K562 (cell line): Measurements from ENCODE around the gene CCDC160.

Experiments
- ELF4 ChIP-seq: fragments of 450-650 bp; formaldehyde crosslinking; IDR thresholded peaks from 2 replicates; pipeline ENCODE4 v1.4.0; 2022; ENCODE audit warnings: missing genetic modification characterization
- EZH2 ChIP-seq: IDR thresholded peaks from 2 replicates; pipeline ENCODE4 v1.6.1; 2012; ENCODE audit warnings: low read depth, mild to moderate bottlenecking, inconsistent platforms, low read length, borderline replicate concordance
- FOXJ3 ChIP-seq: sonication (generic); formaldehyde crosslinking; IDR thresholded peaks from 2 replicates; pipeline ENCODE4 v1.4.0; 2020; ENCODE audit warnings: mild to moderate bottlenecking, missing genetic modification reagents
- MAZ ChIP-seq, 2 experiments: fragments of 450-650 bp in 1 of 2; sonication (generic) in 1 of 2; formaldehyde crosslinking; IDR thresholded peaks in 1 of 2; conservative IDR thresholded peaks in 1 of 2; 2 replicates each; pipeline versions ENCODE4 v1.4.0 to v1.5.0; 2020; ENCODE audit warnings: mild to moderate bottlenecking in 1 of 2, missing genetic modification reagents in 1 of 2
- POLR2AphosphoS5 ChIP-seq: IDR thresholded peaks from 2 replicates; pipeline ENCODE4 v1.6.1; 2011; ENCODE audit warnings: mild to moderate bottlenecking, low read depth, low read length, moderate library complexity; ENCODE audit not compliant: control insufficient read depth, insufficient read depth
- SP2 ChIP-seq: IDR thresholded peaks from 2 replicates; pipeline ENCODE4 v1.6.1; 2011; ENCODE audit warnings: mild to moderate bottlenecking, low read depth, low read length, moderate library complexity; ENCODE audit not compliant: poor library complexity, severe bottlenecking; ENCODE audit errors: extremely low read depth
- ZFX ChIP-seq: sonication (generic); formaldehyde crosslinking; IDR thresholded peaks from 2 replicates; pipeline ENCODE4 v1.8.0; 2022; ENCODE audit warnings: mild to moderate bottlenecking, missing genetic modification reagents, moderate library complexity
- ZNF239 ChIP-seq: fragments of 250-450 bp; sonication (Bioruptor Pico); IDR thresholded peaks from 2 replicates; pipeline ENCODE4 v1.4.0; 2020; ENCODE audit warnings: mild to moderate bottlenecking
- ZNF785 ChIP-seq: fragments of 250-450 bp; sonication (Bioruptor Pico); IDR thresholded peaks from 2 replicates; pipeline ENCODE4 v1.4.0; 2020; ENCODE audit warnings: mild to moderate bottlenecking
- TF ChIP-seq, protein P1 (sequence below), 3 experiments: IDR thresholded peaks in 2 of 3; conservative IDR thresholded peaks in 1 of 3; 2 replicates each; pipeline ENCODE4 v1.5.1; 2011 to 2012; ENCODE audit warnings: low read length in 3 of 3, mild to moderate bottlenecking in 3 of 3, control low read depth in 2 of 3, improper control_type of control experiment in 1 of 3, inconsistent platforms in 1 of 3, low read depth in 1 of 3, mixed read lengths in 1 of 3, moderate library complexity in 1 of 3; ENCODE audit not compliant: insufficient read depth in 2 of 3
- TF ChIP-seq, protein P2 (sequence below): fragments of 150-350 bp; IDR thresholded peaks from 2 replicates; pipeline ENCODE4 v1.6.1; 2014; ENCODE audit warnings: low read depth, mild to moderate bottlenecking, low read length, borderline replicate concordance

- TF ChIP-seq MAZ (CRISPR knock-in tag; conservative IDR thresholded peaks at IDR 0.05 in 1 of 2, IDR thresholded peaks at IDR 0.05 in 1 of 2) (no peak), SP2 (no peak), POLR2AphosphoS5 (no peak), ZFX (CRISPR knock-in tag) (no peak), ZNF239 (no peak), ELF4 (CRISPR knock-in tag) (no peak), ZNF785 (no peak), FOXJ3 (CRISPR knock-in tag) (no peak), EZH2 (no peak)
- TF ChIP-seq, protein P1, sequence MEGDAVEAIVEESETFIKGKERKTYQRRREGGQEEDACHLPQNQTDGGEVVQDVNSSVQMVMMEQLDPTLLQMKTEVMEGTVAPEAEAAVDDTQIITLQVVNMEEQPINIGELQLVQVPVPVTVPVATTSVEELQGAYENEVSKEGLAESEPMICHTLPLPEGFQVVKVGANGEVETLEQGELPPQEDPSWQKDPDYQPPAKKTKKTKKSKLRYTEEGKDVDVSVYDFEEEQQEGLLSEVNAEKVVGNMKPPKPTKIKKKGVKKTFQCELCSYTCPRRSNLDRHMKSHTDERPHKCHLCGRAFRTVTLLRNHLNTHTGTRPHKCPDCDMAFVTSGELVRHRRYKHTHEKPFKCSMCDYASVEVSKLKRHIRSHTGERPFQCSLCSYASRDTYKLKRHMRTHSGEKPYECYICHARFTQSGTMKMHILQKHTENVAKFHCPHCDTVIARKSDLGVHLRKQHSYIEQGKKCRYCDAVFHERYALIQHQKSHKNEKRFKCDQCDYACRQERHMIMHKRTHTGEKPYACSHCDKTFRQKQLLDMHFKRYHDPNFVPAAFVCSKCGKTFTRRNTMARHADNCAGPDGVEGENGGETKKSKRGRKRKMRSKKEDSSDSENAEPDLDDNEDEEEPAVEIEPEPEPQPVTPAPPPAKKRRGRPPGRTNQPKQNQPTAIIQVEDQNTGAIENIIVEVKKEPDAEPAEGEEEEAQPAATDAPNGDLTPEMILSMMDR (IDR thresholded peaks at IDR 0.05 in 2 of 3, conservative IDR thresholded peaks at IDR 0.05 in 1 of 3; ENCODE audit: insufficient read depth in 2 of 3, low read depth in 1 of 3, low read length in 3 of 3), result no peak
- TF ChIP-seq, protein P2, sequence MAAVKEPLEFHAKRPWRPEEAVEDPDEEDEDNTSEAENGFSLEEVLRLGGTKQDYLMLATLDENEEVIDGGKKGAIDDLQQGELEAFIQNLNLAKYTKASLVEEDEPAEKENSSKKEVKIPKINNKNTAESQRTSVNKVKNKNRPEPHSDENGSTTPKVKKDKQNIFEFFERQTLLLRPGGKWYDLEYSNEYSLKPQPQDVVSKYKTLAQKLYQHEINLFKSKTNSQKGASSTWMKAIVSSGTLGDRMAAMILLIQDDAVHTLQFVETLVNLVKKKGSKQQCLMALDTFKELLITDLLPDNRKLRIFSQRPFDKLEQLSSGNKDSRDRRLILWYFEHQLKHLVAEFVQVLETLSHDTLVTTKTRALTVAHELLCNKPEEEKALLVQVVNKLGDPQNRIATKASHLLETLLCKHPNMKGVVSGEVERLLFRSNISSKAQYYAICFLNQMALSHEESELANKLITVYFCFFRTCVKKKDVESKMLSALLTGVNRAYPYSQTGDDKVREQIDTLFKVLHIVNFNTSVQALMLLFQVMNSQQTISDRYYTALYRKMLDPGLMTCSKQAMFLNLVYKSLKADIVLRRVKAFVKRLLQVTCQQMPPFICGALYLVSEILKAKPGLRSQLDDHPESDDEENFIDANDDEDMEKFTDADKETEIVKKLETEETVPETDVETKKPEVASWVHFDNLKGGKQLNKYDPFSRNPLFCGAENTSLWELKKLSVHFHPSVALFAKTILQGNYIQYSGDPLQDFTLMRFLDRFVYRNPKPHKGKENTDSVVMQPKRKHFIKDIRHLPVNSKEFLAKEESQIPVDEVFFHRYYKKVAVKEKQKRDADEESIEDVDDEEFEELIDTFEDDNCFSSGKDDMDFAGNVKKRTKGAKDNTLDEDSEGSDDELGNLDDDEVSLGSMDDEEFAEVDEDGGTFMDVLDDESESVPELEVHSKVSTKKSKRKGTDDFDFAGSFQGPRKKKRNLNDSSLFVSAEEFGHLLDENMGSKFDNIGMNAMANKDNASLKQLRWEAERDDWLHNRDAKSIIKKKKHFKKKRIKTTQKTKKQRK, result no peak
Observed at GRCh38 chrX:134255555-134255954, 18.6 kb downstream of the CCDC160 start.
